ENCODE measurements around the gene SFT2D3.

GRCh38 chr2:127715778-127716449 lies 14.6 kb downstream of the SFT2D3 start:
- TF ChIP-seq CTCF (IDR thresholded peaks at IDR 0.05) (no peak), POLR2A (IDR thresholded peaks at IDR 0.05) (no peak)

Measured in body of pancreas (tissue), 4 donors.